HG02938 (cell line): Measurements from ENCODE around the gene TTC3.
"Not testable (repeated sequence)": the region's sequence is repeated elsewhere in the genome, so short reads cannot be mapped to it uniquely, and the experiment has no call there.

Experiments
- ATAC-seq: cut with Tn5 transposase; IDR thresholded peaks from one replicate; pipeline ENCODE4 v1.9.1; 2021; ENCODE audit warnings: mild to moderate bottlenecking, moderate library complexity; ENCODE audit not compliant: unreplicated experiment

Gene TTC3

GRCh38 chr21:37220981-37221664, 148.1 kb downstream of the TTC3 start:
- peak; percentile 58 for ATAC-seq

GRCh38 chr21:37222248-37222647, 149.2 kb downstream of the TTC3 start:
- not testable (repeated sequence) for ATAC-seq

GRCh38 chr21:37223804-37224345, 150.8 kb downstream of the TTC3 start:
- no peak for ATAC-seq

- no peak for ATAC-seq
These were observed 152.1 kb downstream of the TTC3 start for GRCh38 chr21:37224861-37225839.

GRCh38 chr21:37226041-37226920, 153.2 kb downstream of the TTC3 start:
- ATAC-seq: no peak

- no peak for ATAC-seq
These were observed 154.3 kb downstream of the TTC3 start for GRCh38 chr21:37227071-37228002.

GRCh38 chr21:37228003-37228400, 154.9 kb downstream of the TTC3 start:
- ATAC-seq: no peak

- no peak for ATAC-seq
These were observed 157.7 kb downstream of the TTC3 start for GRCh38 chr21:37230632-37231248.

GRCh38 chr21:37231249-37231645, 158.2 kb downstream of the TTC3 start:
- ATAC-seq: no peak

GRCh38 chr21:37231671-37232070, 158.6 kb downstream of the TTC3 start:
- no peak for ATAC-seq

- ATAC-seq: no peak
These were observed 159.4 kb downstream of the TTC3 start for GRCh38 chr21:37232274-37233018.

GRCh38 chr21:37233551-37234146, 160.6 kb downstream of the TTC3 start:
- no peak for ATAC-seq

GRCh38 chr21:37237346-37237745, 164.3 kb downstream of the TTC3 start:
- ATAC-seq: no peak

GRCh38 chr21:37237764-37238163, 164.7 kb downstream of the TTC3 start:
- ATAC-seq: no peak

- ATAC-seq: no peak
These were observed 167.9 kb downstream of the TTC3 start for GRCh38 chr21:37240978-37241377.

GRCh38 chr21:37241426-37241825, 168.4 kb downstream of the TTC3 start:
- no peak for ATAC-seq

GRCh38 chr21:37243961-37244360, 170.9 kb downstream of the TTC3 start:
- no peak for ATAC-seq

GRCh38 chr21:37244501-37245095, 171.5 kb downstream of the TTC3 start:
- no peak for ATAC-seq
